SH-SY5Y (cell line): ENCODE data around the gene CEMP1.

Source experiments
- GATA2 ChIP-seq: IDR thresholded peaks from 2 replicates; pipeline ENCODE4 v1.6.1; 2011; ENCODE audit warnings: mild to moderate bottlenecking, low read depth, low read length
- GATA3 ChIP-seq: IDR thresholded peaks from 2 replicates; pipeline ENCODE4 v1.6.1; 2011; ENCODE audit warnings: low read depth, mild to moderate bottlenecking, low read length, moderate library complexity

DNA sequence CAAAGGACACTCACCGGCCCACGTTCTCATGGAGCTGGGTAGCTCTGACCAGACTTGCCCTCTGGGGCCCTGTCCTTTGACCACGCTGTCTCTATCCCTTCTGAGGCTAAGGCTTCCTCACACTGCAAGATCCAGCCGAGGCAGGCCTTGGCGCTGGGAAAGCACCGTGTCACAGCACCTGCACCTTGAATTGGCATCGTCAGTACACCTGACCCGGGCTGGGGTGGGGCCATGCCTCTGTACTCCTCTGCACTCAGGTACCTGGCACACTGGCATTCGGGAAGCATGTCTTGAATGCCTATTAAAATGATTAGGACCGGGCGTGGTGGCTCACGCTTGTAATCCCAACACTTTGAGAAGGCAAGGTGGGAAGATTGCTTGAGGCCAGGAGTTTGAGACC, 50.3 kb downstream of the CEMP1 start:
- TF ChIP-seq GATA2 (no peak), GATA3 (no peak)
